Prostate gland (tissue), 2 donors: Measurements from ENCODE around the gene AMDHD1. TPM values are rescaled to one million over a fixed set of nuclear protein-coding genes. Genes with fewer than 3 reads are reported as not detected.

Experiments
- DNase-seq: peaks from one replicate; pipeline ENCODE4 v3.0.0-alpha.2; 2019; ENCODE audit warnings: low spot score
- H3K27ac ChIP-seq, 2 donors: fragments of 200-600 bp; sonication (generic); 2 replicates each; pipeline ENCODE4 v1.5.1; 2017 to 2019
- H3K27me3 ChIP-seq: fragments of 200-600 bp; sonication (generic); replicated peaks from 2 replicates; pipeline ENCODE4 v1.5.1; 2019; ENCODE audit not compliant: insufficient read depth
- H3K36me3 ChIP-seq, 2 donors: fragments of 200-600 bp; sonication (generic); 1 replicate in 1 of 2; 2 replicates in 1 of 2; pipeline versions ENCODE4 v1.5.1 to v1.8.1; 2017 to 2019
- H3K4me1 ChIP-seq: fragments of 200-600 bp; sonication (generic); replicated peaks from 2 replicates; pipeline ENCODE4 v1.5.1; 2019
- H3K4me3 ChIP-seq, 2 donors: fragments of 200-600 bp; sonication (generic); 2 replicates each; pipeline ENCODE4 v1.5.1; 2017 to 2019
- H3K9me3 ChIP-seq: fragments of 200-600 bp; sonication (generic); 2 replicates; pipeline ENCODE4 v1.5.1; 2017
- CTCF ChIP-seq, 4 experiments: fragments of 200-600 bp in 2 of 4; fragments of 450-650 bp in 2 of 4; sonication (generic) in 2 of 4; IDR thresholded peaks; 1 replicate in 3 of 4; 2 replicates in 1 of 4; pipeline ENCODE4 v1.5.1; 2016 to 2019; ENCODE audit warnings: antibody characterized with exemption in 4 of 4, mild to moderate bottlenecking in 2 of 4, moderate library complexity in 2 of 4
- POLR2A ChIP-seq: fragments of 450-650 bp; IDR thresholded peaks from one replicate; pipeline ENCODE4 v1.6.1; 2016; ENCODE audit warnings: antibody characterized with exemption, mild to moderate bottlenecking
- POLR2AphosphoS5 ChIP-seq: sonication (generic); formaldehyde crosslinking; IDR thresholded peaks from one replicate; pipeline ENCODE4 v1.6.1; 2017; ENCODE audit warnings: antibody characterized with exemption
- WGBS: methylation state at CpG from one replicate; pipeline ENCODE4 v1.1.5; 2018; 5-methylcytosine and 5-hydroxymethylcytosine counted together
- intact Hi-C: fragments of 100-400 bp; cut with DNase I; formaldehyde crosslinking; loops from one replicate; pipeline ENCODE4 v1.14.2; 2022
- total RNA-seq, 2 donors: library from RNA; depleted of rRNA; stranded (reverse); fragments of >200 nt; gene quantifications; one replicate each; pipeline ENCODE4 v1.1.0, GENCODE V29; 2016

The AMDHD1 gene
- total RNA-seq, 2 donors from 2014 or later, result 2.2 TPM; not detected in 1

DNA sequence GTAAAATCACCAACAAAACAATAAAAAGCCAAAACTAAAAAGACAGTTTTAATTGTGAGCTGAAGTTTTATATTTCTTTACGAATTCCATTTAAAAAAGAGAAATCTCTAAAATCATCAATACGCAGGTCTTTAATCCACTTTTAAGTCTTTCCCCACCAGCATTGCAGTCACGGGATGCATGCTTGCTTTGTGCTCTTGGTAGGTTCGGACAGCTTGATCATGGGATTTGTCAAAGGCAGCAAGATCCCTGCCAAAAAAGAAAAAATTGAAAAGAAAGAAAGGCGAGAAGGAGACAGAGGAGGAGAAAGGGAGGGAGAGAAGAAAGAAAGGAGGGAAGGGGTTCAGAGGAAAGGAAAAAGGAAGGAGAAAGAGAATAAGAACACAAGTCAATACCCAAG lies 57.7 kb downstream of the AMDHD1 start:
- no peak overlapping the region for H3K27ac ChIP-seq
- no peaks in the 10 kb centered on the region for H3K27me3 ChIP-seq
- TF ChIP-seq POLR2AphosphoS5, result no peak
- no peak for TF ChIP-seq POLR2A
- no peak for TF ChIP-seq CTCF (IDR thresholded peaks at IDR 0.05)
- no peaks in the 10 kb centered on the region for H3K9me3 ChIP-seq
- no peaks in the 10 kb centered on the region for H3K4me1 ChIP-seq
- no peak overlapping the region for H3K4me3 ChIP-seq
- 77% methylated on average over 5 of the region's 5 CpGs for WGBS
- H3K36me3 ChIP-seq, result no peaks in the 10 kb centered on the region
- intact Hi-C loops, result no loop called here
- DNase-seq, result no peak

GRCh38 chr12:96006727-96007126 lies 63.6 kb downstream of the AMDHD1 start:
- Histone ChIP-seq H3K27me3 (no peaks in the 10 kb centered on the region), H3K36me3 (peaks cover 0 to 6% of the 10 kb centered on the region in 2 donors), H3K4me3 (no peak overlapping the region), H3K9me3 (no peaks in the 10 kb centered on the region), H3K4me1 (no peaks in the 10 kb centered on the region), H3K27ac (no peak overlapping the region)
- TF ChIP-seq POLR2A (no peak), CTCF (IDR thresholded peaks at IDR 0.05) (no peak), POLR2AphosphoS5 (no peak)
- 94% methylated on average over 1 of the region's 1 CpG for WGBS
- no peak for DNase-seq
- intact Hi-C loops, result no loop called here

DNA sequence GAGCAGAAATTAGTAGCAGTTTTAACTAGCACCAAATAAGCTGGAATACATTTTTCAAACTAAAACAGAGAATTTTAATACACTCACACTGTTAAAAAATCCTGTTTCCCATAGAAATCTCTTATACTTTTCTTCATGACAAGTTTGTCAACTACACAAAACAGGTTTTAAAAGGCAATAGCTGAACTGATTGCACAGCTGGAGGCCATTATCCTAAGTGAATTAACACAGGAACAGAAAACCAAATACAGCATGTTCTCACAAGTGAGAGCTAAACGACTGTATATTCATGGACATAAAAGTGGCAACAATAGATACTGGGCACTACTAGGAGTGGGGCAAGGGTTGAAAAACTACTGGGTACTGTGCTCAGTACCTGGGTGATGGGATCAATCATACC lies 64.6 kb downstream of the AMDHD1 start:
- Histone ChIP-seq H3K36me3 (peaks cover 0 to 6% of the 10 kb centered on the region in 2 donors), H3K27me3 (no peaks in the 10 kb centered on the region), H3K27ac (no peak overlapping the region), H3K9me3 (no peaks in the 10 kb centered on the region), H3K4me3 (no peak overlapping the region), H3K4me1 (no peaks in the 10 kb centered on the region)
- TF ChIP-seq CTCF (IDR thresholded peaks at IDR 0.05), result no peak
- intact Hi-C loops, result no loop called here
- no peak for DNase-seq
- 24% methylated on average over 1 of the region's 1 CpG for WGBS

DNA sequence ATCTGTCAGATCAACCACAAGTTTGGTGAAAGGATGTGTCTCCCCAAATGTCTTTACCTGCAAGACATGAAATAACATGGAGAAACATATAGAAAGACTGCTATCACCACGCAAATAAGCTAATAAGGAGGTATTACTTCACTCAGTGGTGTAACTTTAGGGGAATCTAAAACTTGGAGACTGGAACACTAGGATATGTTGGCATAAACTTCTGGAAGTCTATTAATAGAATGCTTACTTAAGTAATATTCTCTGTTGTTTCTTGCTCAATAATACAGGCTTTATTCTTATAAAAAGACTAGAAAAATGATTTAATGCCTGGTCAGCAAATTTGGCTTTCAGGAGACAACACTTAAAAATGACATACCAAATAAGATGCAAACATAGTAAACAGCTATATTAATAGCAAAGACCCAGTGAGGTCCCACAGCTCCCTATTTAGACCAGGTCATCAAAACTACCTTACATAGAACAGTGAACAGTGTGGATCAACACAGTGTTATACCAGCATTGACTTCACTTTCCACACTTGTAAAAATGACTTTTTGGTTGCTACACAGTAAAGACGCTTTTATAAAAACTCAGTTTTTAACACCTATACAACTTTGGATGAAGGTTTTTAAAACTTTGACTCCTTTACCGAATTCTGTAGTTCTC lies 71.9 kb downstream of the AMDHD1 start:
- DNase-seq, result no peak
- Histone ChIP-seq H3K4me3 (no peak overlapping the region), H3K4me1 (no peaks in the 10 kb centered on the region), H3K27me3 (no peaks in the 10 kb centered on the region), H3K27ac (no peak overlapping the region), H3K9me3 (no peaks in the 10 kb centered on the region), H3K36me3 (no peaks in the 10 kb centered on the region)
- TF ChIP-seq CTCF (IDR thresholded peaks at IDR 0.05) (no peak), POLR2AphosphoS5 (no peak)
- intact Hi-C loops, result no loop called here
- WGBS, result 90% methylated on average over 3 of the region's 3 CpGs

GRCh38 chr12:96015672-96016071 lies 72.5 kb downstream of the AMDHD1 start:
- Histone ChIP-seq H3K9me3 (no peaks in the 10 kb centered on the region), H3K4me3 (no peak overlapping the region), H3K27ac (no peak overlapping the region), H3K4me1 (no peaks in the 10 kb centered on the region), H3K27me3 (no peaks in the 10 kb centered on the region), H3K36me3 (no peaks in the 10 kb centered on the region)
- 75% methylated on average over 5 of the region's 5 CpGs for WGBS
- TF ChIP-seq CTCF (IDR thresholded peaks at IDR 0.05), result no peak
- TF ChIP-seq POLR2A, result no peak
- no peak for TF ChIP-seq POLR2AphosphoS5
- intact Hi-C loops, result no loop called here
- no peak for DNase-seq
